Thoracic aorta (tissue), 2 donors: ENCODE measurements around the gene WASF3. TPM values are rescaled to one million over a fixed set of nuclear protein-coding genes. Genes with fewer than 3 reads are reported as not detected.

Experiments
- ATAC-seq: fragments of 150-250 bp; one replicate; pipeline ENCODE4 v1.8.0; 2017; ENCODE audit warnings: low read depth; ENCODE audit not compliant: insufficient number of reproducible peaks, low FRiP score
- DNase-seq: peaks from one replicate; pipeline ENCODE4 v3.0.0-alpha.2; 2020; ENCODE audit warnings: low spot score
- H3K27ac ChIP-seq, 2 donors: fragments of 200-600 bp; sonication (generic); 1 replicate in 1 of 2; 2 replicates in 1 of 2; pipeline ENCODE4 v1.5.1; 2016; ENCODE audit warnings: mild to moderate bottlenecking in 2 of 2, moderate library complexity in 2 of 2
- H3K27me3 ChIP-seq: fragments of 200-600 bp; sonication (generic); replicated peaks from 2 replicates; pipeline ENCODE4 v1.6.0; 2016; ENCODE audit warnings: mild to moderate bottlenecking; ENCODE audit not compliant: insufficient read depth
- H3K36me3 ChIP-seq: fragments of 200-600 bp; sonication (generic); one replicate; pipeline ENCODE4 v1.5.1; 2016
- H3K4me1 ChIP-seq, 2 donors: fragments of 200-600 bp; sonication (generic); 1 replicate in 1 of 2; 2 replicates in 1 of 2; pipeline versions ENCODE4 v1.5.1 to v1.6.0; 2016; ENCODE audit warnings: low read depth in 2 of 2, mild to moderate bottlenecking in 1 of 2; ENCODE audit not compliant: control insufficient read depth in 1 of 2
- H3K4me3 ChIP-seq: fragments of 200-600 bp; sonication (generic); 2 replicates; pipeline ENCODE4 v1.5.1; 2016; ENCODE audit warnings: mild to moderate bottlenecking
- H3K9me3 ChIP-seq: fragments of 200-600 bp; sonication (generic); 2 replicates; pipeline ENCODE4 v1.5.1; 2016
- total RNA-seq, 2 donors: library from RNA; depleted of rRNA; stranded (reverse); fragments of >200 nt; gene quantifications; one replicate each; pipeline versions ENCODE4 v1.1.0 to v1.2.3, GENCODE V29; 2016
- TF ChIP-seq, protein P1 (sequence below): fragments of 200-600 bp; sonication (generic); IDR thresholded peaks from one replicate; pipeline ENCODE4 v1.5.1; 2019; ENCODE audit warnings: antibody characterized with exemption

The WASF3 gene
- total RNA-seq, 2 donors from 2014 or later: 16.4 to 20.0 TPM

DNA sequence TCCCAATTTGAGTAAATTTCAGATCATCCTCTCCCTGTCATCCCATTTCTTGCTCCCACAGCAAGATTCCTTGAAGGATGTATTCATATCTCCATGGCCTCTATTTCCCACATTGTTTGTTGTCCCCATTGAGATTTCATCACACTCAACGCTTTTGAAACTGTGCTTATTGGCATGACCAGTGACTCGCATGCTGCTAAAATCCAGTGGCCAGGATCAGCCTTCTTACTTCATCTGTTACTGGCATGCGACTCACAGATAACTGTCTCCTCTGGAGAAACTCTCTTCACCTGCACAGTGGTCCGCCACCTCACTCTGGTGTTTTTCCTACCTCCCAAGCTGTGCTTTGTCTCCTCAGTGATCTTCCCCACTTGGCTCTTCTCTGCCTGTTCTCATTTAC is 95.8 kb downstream of the WASF3 start:
- H3K36me3 ChIP-seq: no peaks in the 10 kb centered on the region
- TF ChIP-seq, protein P1, sequence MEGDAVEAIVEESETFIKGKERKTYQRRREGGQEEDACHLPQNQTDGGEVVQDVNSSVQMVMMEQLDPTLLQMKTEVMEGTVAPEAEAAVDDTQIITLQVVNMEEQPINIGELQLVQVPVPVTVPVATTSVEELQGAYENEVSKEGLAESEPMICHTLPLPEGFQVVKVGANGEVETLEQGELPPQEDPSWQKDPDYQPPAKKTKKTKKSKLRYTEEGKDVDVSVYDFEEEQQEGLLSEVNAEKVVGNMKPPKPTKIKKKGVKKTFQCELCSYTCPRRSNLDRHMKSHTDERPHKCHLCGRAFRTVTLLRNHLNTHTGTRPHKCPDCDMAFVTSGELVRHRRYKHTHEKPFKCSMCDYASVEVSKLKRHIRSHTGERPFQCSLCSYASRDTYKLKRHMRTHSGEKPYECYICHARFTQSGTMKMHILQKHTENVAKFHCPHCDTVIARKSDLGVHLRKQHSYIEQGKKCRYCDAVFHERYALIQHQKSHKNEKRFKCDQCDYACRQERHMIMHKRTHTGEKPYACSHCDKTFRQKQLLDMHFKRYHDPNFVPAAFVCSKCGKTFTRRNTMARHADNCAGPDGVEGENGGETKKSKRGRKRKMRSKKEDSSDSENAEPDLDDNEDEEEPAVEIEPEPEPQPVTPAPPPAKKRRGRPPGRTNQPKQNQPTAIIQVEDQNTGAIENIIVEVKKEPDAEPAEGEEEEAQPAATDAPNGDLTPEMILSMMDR: no peak

DNA sequence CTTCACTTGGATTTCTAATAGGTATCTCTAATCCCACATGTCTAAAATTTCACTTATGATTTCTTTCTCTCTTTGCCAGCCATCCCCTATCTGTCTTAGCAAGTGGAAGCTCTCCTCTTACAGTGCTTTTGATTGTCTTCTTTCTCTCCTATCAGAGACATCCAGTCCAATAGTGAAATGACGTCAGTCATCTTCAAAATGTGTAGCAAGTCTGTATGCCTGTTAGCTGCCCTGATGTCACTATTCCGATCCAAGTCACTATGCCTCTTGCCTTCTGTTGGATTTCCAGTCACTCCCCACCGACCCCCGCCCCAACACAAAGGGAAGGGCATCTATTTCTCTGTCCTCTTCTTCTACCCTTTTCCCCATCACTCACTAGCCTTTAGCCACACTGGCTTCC is 96.4 kb downstream of the WASF3 start:
- Histone ChIP-seq H3K4me1 (no peaks in the 10 kb centered on the region), H3K9me3 (no peaks in the 10 kb centered on the region), H3K27ac (no peak overlapping the region), H3K27me3 (no peaks in the 10 kb centered on the region), H3K36me3 (no peaks in the 10 kb centered on the region), H3K4me3 (no peak overlapping the region)
- TF ChIP-seq, protein P1: no peak
- no peak for ATAC-seq
- no peak for DNase-seq

More for the DNA sequence above, 95.8 kb downstream of the WASF3 start:
- H3K4me3 ChIP-seq: no peak overlapping the region
- no peaks in the 10 kb centered on the region for H3K27me3 ChIP-seq
- no peaks in the 10 kb centered on the region for H3K4me1 ChIP-seq
- H3K9me3 ChIP-seq: no peaks in the 10 kb centered on the region
- no peak overlapping the region for H3K27ac ChIP-seq
- DNase-seq: no peak
- no peak for ATAC-seq

DNA sequence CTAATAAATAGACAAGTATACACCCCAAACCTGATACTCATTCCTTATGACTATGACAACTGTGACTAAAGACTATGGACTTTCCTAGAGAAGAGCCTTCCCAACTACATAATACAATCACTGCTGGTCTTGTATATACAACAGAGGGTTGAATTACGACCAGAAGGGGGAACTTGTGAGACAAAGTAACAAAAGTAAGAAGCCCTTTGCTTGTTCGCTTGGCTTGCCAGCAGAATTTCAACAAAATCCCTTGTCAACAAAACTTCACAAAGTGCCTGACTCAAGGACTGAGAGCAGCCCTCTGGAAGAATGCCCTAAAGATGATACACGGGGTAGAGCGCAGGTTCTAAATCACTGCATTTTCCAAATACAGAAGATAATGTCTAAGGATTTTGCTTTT is 99.4 kb downstream of the WASF3 start:
- no peaks in the 10 kb centered on the region for H3K36me3 ChIP-seq
- no peaks in the 10 kb centered on the region for H3K4me1 ChIP-seq
- TF ChIP-seq, protein P1: no peak
- DNase-seq: no peak
- no peak overlapping the region for H3K27ac ChIP-seq
- no peaks in the 10 kb centered on the region for H3K9me3 ChIP-seq
- H3K4me3 ChIP-seq: no peak overlapping the region
- no peaks in the 10 kb centered on the region for H3K27me3 ChIP-seq
- no peak for ATAC-seq

DNA sequence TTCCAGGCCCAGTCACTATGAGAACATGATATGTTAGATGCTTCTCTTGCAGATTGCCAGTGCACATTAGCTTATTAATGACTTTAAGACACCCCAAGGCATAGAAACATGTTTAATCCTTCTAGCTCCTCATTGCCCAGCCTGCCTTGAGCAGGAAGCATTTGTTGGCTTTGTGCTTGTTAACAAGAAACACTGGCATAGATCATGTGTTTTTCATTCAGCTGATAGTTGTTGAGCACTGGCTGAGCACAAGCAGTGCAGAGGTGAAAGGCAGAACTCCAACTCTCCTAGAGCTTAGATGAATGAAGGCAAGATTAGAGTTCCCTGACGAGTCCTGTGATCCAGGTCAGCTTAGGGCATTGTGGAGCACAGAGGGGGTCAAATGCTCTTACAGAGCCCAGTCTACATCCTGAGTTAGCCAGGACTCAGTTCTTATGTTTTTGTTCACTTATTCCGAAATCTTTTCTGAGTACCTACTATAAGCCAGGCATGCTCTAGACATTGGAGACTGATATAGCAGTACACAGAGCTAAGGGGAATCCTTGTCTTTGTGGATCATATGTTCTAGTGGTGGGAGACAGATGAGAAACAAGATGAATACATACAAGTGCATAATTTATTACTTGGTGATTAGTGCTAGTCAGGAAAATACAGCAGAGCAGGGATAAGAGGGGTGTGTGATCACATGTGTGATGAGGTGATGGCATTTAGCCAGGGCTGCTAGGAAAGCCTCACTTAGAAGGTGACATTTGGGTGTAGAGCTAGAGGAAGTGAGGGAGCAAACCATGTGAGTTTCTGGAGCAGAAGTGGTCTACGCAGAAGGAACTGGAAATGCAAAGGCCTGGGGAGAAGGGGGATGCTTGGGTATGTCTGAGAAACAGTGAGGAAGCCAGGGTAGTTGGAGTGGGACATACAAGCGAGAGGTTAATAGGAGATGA is 101.2 kb downstream of the WASF3 start:
- H3K9me3 ChIP-seq: no peaks in the 10 kb centered on the region
- TF ChIP-seq, protein P1: no peak
- DNase-seq: no peak
- H3K4me3 ChIP-seq: no peak overlapping the region
- no peak overlapping the region for H3K27ac ChIP-seq
- no peaks in the 10 kb centered on the region for H3K36me3 ChIP-seq
- no peaks in the 10 kb centered on the region for H3K4me1 ChIP-seq
- no peaks in the 10 kb centered on the region for H3K27me3 ChIP-seq
- no peak for ATAC-seq

DNA sequence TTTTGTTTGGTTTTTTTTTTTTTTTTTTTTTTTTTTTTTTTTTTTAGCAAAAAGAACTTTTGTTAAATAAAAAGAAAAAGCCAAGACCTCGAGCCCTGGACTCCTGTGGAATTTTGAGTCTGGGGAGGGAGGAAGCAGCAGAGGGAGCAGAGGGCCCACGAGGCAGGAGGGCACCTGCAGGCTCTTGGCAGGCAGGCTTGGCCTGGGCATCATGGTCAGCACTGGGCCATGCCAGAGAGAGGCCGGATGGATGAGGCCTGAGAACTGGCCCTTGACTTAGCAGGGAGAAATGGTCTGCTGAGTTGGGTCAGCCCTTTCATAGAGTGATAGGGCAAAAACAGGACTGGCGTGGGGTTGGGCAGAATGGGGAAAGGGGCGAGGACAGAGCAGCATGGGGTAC is 102.7 kb downstream of the WASF3 start:
- ATAC-seq (no peak), DNase-seq (no peak)
- no peaks in the 10 kb centered on the region for H3K4me1 ChIP-seq
- H3K4me3 ChIP-seq: no peak overlapping the region
- TF ChIP-seq, protein P1: no peak
- no peak overlapping the region for H3K27ac ChIP-seq
- no peaks in the 10 kb centered on the region for H3K36me3 ChIP-seq
- no peaks in the 10 kb centered on the region for H3K27me3 ChIP-seq
- H3K9me3 ChIP-seq: no peaks in the 10 kb centered on the region
